Measurements from ENCODE around the gene XPR1. TPM values are rescaled to one million over a fixed set of nuclear protein-coding genes. Genes with fewer than 3 reads are reported as not detected.
A peak's percentile ranks its signal among the peaks of the same experiment; 100 is the strongest.
"Not testable (repeated sequence)": the region's sequence is repeated elsewhere in the genome, so short reads cannot be mapped to it uniquely, and the experiment has no call there.

The XPR1 gene
- total RNA-seq, 1 donor from 2014 or later = 35.2 TPM

DNA sequence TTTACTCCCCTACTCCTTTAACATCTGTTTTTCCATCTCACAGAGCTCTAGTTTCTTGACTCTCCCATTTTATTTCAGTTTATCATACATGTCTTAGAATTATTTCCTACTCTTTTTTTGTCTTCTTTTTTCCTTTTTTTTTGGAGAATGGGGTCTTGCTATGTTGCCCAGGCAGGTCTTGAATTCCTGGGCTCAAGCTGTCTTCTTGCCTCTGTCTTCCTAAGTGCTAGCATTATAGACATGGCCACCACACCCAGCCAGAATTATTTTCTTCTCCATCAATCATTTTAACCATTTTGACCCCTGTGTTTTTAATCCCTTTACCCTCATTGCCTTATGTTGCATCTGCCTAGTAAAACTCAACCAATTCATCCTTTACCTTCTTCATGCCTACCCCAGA lies 157.6 kb downstream of the XPR1 start:
- H3K27ac Mint-ChIP-seq (ENCODE audit: unreplicated experiment) = no peak overlapping the region
- no peak overlapping the region for H3K4me3 Mint-ChIP-seq (ENCODE audit: unreplicated experiment)
- H3K4me1 Mint-ChIP-seq (ENCODE audit: low read depth, unreplicated experiment) = peaks cover 6% of the 10 kb centered on the region
- no peak overlapping the region for H2AFZ ChIP-seq (ENCODE audit: low read depth, low read length)
- TF ChIP-seq EZH2 (IDR thresholded peaks at IDR 0.05; ENCODE audit: insufficient read depth, low read length) = no peak
- TF ChIP-seq CTCF (IDR thresholded peaks at IDR 0.05; ENCODE audit: insufficient read depth, low read depth, low read length) = no peak
- DNase-seq (ENCODE audit: low read depth) = no peak
- no peak overlapping the region for H3K4me2 ChIP-seq (ENCODE audit: low read length)
- no peak overlapping the region for H3K27ac ChIP-seq (ENCODE audit: low read depth, low read length)
- H3K36me3 ChIP-seq (ENCODE audit: insufficient read depth, low read length) = no peaks in the 10 kb centered on the region
- no peaks in the 10 kb centered on the region for H3K9me3 ChIP-seq (ENCODE audit: insufficient read depth, low read depth, low read length)
- H3K4me3 ChIP-seq (ENCODE audit: insufficient read depth, low read depth, low read length) = no peak overlapping the region
- H3K4me1 ChIP-seq (ENCODE audit: insufficient read depth, low read length) = no peaks in the 10 kb centered on the region
- H3K9ac ChIP-seq (ENCODE audit: low read length) = no peak overlapping the region
- no peaks in the 10 kb centered on the region for H3K9me3 Mint-ChIP-seq (ENCODE audit: unreplicated experiment)
- peaks cover 1% of the 10 kb centered on the region for H3K36me3 Mint-ChIP-seq (ENCODE audit: low read depth, unreplicated experiment)
- H3K79me2 ChIP-seq (ENCODE audit: insufficient read depth, low read length) = no peaks in the 10 kb centered on the region
- H3K27me3 Mint-ChIP-seq (ENCODE audit: low read depth, unreplicated experiment) = no peaks in the 10 kb centered on the region
- no peaks in the 10 kb centered on the region for H4K20me1 ChIP-seq (ENCODE audit: insufficient read depth, low read length)
- no peak for FAIRE-seq
- H3K27me3 ChIP-seq (ENCODE audit: insufficient read depth, low read length) = no peaks in the 10 kb centered on the region

DNA sequence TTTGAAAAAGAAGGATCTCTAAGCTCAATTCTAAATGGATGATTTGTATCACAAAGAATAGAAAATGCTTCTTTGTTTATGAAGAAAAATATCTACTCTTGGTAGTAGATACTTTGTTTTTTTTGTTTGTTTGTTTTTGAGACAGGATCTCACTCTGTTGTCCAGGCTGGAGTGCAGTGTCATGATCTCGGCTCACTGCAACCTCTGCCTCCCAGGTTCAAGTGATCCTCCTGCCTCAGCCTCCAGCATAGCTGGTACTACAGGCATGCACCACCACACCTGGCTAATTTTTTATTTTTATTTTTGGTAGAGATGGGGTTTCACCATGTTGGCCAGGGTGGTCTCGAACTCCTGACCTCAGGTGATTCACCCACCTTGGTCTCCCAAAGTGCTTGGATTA lies 159.3 kb downstream of the XPR1 start:
- not testable (repeated sequence) for H3K27me3 Mint-ChIP-seq (ENCODE audit: low read depth, unreplicated experiment); H3K4me1 Mint-ChIP-seq (ENCODE audit: low read depth, unreplicated experiment); H3K9ac ChIP-seq (ENCODE audit: low read length)

DNA sequence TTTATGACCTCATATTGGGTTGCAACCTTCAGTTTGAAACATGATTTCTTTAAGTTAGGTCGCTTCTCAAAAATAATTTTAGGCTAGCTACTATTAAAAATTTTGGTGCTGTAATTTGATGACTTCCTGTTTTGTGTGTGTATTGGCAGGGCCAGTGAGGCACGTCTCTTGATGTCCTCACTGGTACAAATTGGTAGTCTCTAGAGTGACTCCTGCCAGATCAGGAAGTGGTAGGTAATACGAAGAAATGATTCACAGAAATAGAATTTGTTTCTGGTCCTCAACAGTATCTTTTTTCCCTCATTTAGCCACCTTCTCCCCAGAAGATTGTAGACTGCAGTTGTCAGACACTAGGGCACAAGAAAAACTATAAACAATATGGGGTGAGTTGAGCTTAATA lies 160.0 kb downstream of the XPR1 start:
- H3K27ac Mint-ChIP-seq (ENCODE audit: unreplicated experiment) = no peak overlapping the region

More for the DNA sequence above, 159.3 kb downstream of the XPR1 start:
- not testable (repeated sequence) for FAIRE-seq; H3K27ac Mint-ChIP-seq (ENCODE audit: unreplicated experiment); H3K27me3 ChIP-seq (ENCODE audit: insufficient read depth, low read length); H3K79me2 ChIP-seq (ENCODE audit: insufficient read depth, low read length); H3K36me3 Mint-ChIP-seq (ENCODE audit: low read depth, unreplicated experiment); H3K4me3 Mint-ChIP-seq (ENCODE audit: unreplicated experiment); H3K27ac ChIP-seq (ENCODE audit: low read depth, low read length); H3K36me3 ChIP-seq (ENCODE audit: insufficient read depth, low read length); H2AFZ ChIP-seq (ENCODE audit: low read depth, low read length); H3K9me3 Mint-ChIP-seq (ENCODE audit: unreplicated experiment); H3K4me2 ChIP-seq (ENCODE audit: low read length); H4K20me1 ChIP-seq (ENCODE audit: insufficient read depth, low read length); DNase-seq (ENCODE audit: low read depth); H3K9me3 ChIP-seq (ENCODE audit: insufficient read depth, low read depth, low read length); H3K4me3 ChIP-seq (ENCODE audit: insufficient read depth, low read depth, low read length); H3K4me1 ChIP-seq (ENCODE audit: insufficient read depth, low read length)

More for the DNA sequence above, 160.0 kb downstream of the XPR1 start:
- Mint-ChIP-seq H3K4me1 (ENCODE audit: low read depth, unreplicated experiment) (peaks cover 6% of the 10 kb centered on the region), H3K36me3 (ENCODE audit: low read depth, unreplicated experiment) (peaks cover 1% of the 10 kb centered on the region), H3K9me3 (ENCODE audit: unreplicated experiment) (no peaks in the 10 kb centered on the region), H3K27me3 (ENCODE audit: low read depth, unreplicated experiment) (no peaks in the 10 kb centered on the region), H3K4me3 (ENCODE audit: unreplicated experiment) (no peak overlapping the region)
- Histone ChIP-seq H4K20me1 (ENCODE audit: insufficient read depth, low read length) (no peaks in the 10 kb centered on the region), H3K4me2 (ENCODE audit: low read length) (peak overlapping the region; percentile 21), H3K36me3 (ENCODE audit: insufficient read depth, low read length) (no peaks in the 10 kb centered on the region), H3K27me3 (ENCODE audit: insufficient read depth, low read length) (no peaks in the 10 kb centered on the region), H3K4me1 (ENCODE audit: insufficient read depth, low read length) (no peaks in the 10 kb centered on the region), H3K9me3 (ENCODE audit: insufficient read depth, low read depth, low read length) (no peaks in the 10 kb centered on the region), H3K79me2 (ENCODE audit: insufficient read depth, low read length) (no peaks in the 10 kb centered on the region), H3K4me3 (ENCODE audit: insufficient read depth, low read depth, low read length) (no peak overlapping the region), H3K27ac (ENCODE audit: low read depth, low read length) (no peak overlapping the region), H2AFZ (ENCODE audit: low read depth, low read length) (no peak overlapping the region), H3K9ac (ENCODE audit: low read length) (no peak overlapping the region)
- no peak for FAIRE-seq
- DNase-seq (ENCODE audit: low read depth) = peak; percentile 19
- no peak for TF ChIP-seq CTCF (IDR thresholded peaks at IDR 0.05; ENCODE audit: insufficient read depth, low read depth, low read length)
- TF ChIP-seq EZH2 (IDR thresholded peaks at IDR 0.05; ENCODE audit: insufficient read depth, low read length) = no peak
